HK-2 (cell line): ENCODE measurements around the gene C6orf141.

ENCODE experiments used
- DNase-seq: peaks from one replicate; pipeline ENCODE4 v3.0.0-alpha.2; 2018; ENCODE audit not compliant: unreplicated experiment

C6orf141 gene

DNA sequence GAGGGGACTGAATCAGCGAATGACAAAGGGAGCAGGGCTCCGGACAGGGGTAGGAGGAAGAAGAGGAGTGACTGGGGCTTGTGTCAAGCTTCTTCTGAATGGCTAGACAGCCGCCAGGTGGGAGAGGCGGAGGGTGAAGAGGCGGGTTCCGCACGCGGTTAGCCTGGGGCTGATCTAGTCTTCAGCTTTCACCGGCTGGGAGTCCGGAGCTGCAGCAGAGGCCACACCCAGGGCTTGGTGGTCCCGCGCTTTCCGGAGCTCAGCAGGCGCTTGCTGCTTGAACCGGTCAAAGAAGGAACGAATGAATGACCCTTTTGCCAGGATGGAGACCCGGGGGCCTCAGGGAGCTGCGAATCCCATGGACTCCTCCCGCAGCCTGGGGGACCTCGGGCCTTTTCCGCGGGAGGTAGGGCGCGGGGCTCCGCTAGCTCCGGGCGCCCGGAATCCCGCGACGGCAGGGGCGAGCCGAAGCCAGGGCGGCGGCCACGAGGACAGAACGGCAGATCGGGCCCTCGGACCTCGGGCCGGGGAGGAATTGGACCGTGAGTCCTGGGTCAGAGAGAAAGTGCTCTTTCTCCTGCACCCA, at the start of gene C6orf141:
C6orf141 (plus strand) TSS at position 177 of the 586 bp plus-strand sequence; CDS start at position 302, 125 bp downstream.
- DNase-seq: peak; percentile 6

DNA sequence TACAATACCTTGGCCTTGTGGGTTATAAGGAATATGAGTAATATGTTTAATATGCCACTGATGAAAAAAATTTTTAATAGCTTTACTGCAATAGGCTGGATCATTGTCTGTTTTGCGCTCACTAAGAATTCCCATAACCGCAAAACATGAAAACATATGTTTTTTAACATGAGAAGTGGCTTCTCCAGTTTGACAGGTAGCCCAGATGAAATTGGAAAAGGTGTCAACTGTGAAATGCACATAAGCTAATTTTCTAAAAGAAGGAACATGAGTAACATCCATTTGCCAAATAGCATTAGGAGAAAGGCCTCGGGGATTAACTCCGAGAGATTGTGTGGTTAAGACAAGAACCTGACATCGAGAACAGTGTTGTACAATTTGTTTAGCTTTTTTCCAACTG, 45.8 kb upstream of the C6orf141 start:
- DNase-seq: no peak

DNA sequence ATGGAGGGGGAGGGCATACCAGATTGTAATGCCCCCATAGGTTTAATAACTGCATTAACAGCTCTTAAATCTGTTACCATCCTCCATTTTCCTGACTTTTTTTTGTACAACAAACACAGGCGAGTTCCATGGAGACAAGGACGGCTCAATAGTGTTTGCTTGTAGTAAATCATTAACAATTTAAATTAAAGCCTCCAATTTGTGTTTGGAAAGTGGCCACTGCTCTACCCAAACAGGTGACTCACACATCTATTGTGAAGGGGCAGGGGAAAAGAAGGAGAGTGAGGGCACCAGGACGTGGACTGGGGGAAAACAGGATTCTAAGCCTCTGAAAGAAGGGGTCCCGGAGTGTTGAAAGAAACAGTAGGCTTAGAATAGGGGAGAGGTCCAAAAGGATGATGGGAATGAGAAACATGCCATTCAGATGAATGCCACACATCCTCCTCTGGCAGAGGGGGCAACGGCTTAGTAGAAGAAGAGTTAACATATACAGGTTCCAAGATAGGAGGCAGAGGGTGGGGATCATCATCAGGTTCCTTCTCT, 43.8 kb upstream of the C6orf141 start:
- DNase-seq: no peak

DNA sequence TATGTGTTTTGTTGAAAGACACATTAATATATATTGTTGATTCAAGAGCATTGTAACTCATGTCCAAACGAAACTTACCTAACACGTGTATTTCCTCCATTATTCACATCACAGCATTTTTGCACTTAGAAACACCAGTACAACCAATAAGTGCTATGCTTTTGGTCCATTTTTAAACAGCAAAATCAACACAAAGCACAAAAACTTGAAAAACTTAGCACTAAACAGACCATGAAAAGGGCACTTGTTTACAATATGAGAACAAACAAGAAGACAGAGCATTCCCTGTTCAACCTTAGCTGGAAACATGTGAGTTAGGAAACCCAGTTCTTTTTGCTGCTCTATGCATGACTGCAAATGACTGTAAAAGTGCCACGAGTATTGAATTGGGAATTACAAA, 41.1 kb upstream of the C6orf141 start:
- DNase-seq: no peak

DNA sequence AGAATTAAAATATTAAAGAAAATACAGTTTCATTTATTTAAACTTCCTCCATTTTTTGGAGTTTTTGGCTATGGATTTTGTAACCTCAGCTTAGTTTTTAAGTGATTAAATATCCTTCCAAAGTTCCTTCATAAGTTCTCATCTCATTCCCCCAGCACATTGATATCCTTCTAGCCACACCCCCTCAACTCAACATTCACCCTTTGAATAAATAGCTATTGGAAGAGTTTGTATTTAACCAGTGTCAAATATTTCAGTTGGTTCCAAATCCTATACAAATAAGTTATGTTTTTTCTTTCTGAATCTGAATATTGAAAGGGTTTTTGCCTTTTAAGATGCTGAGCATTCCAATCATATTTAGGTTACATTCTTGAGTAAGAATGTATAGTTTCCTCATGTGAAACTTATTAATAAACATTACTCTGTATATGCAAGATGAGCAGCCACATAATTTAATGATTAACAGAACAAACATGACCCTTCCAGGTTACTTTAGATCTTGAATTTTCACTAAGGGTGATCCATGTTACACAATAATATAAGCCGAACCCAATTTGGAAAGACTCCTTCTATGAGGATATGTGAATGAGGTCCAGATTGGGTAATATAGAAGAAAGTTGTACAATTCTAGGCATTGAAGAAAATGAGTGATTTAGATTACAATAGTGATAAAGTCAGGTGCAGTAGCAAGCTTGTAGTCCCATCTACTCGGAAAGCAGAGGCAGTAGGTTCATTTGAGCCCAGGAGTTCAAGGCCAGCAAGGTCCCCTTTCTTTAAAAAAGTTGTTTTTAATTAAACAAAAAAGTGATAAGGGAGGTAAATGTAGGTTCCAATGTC, 37.1 kb upstream of the C6orf141 start:
- DNase-seq: no peak

DNA sequence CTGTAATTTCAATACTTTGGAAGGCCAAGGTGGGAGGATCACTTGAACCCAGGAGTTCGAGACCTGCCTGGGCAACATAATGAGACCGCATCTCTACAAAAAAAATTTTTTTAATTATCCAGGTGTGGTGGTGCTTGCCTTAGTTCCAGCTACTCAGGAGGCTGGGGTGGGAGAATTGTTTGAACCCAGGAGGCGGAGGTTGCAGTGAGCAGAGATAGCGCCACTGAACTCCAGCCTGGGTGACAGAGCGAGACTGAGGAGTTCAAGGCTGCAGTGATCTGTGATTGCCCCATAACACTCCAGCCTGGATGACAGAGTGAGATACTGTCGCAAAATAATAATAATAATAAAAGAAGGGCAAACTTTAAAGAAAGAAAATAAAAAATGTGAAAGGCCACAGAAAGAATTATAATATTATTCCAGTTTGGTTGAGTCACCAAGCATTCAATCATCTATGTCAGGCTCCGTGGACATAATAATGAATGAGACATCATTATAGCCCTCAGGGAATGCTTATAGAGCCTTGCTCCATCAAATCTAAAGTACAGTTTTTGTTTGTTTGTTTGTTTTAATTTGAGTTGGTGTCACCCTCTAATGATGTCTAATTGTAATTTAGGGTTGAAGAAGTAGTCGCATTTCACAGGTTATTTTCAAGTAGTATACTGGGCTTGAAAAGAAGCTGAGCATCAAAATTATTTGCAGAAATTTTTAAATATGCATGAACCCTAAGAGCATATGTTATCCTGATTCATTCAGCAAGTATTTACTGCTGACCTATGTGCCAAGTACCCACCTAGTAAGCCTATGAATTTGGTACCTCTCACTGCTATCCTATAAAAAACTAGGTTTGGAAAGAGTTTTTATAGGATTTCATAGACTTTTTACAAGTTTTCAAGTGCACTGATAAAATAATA, 35.6 kb upstream of the C6orf141 start:
- no peak for DNase-seq

DNA sequence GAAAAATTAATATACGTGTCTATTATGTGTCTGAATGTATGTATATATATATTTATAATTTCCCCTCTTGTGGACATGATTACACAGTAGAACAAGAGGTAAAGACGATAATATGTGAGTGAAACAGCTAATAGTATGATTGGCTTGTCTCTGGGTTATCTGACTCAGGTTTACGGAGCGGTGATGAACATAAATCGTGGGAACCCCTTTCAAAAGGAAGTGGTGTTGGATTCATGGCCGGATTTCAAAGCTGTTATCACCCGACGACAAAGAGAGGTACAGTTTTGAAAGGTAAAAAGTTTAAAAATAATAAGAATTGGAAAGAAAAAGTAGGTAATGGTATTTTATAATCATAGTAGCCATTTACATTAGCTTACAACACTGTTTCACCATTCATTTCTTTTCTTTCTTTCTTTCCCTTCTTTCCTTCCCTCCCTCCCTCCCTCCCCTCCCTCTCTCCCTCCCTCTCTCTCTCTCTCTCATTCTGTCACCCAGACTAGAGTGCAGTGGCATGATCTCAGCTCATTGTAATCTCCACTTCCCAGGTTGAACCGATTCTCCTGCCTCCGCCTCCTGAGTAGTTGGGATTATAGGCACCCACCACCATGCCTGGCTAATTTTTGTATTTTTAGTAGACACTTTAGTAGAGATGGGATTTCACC, 34.9 kb upstream of the C6orf141 start:
- DNase-seq: no peak

DNA sequence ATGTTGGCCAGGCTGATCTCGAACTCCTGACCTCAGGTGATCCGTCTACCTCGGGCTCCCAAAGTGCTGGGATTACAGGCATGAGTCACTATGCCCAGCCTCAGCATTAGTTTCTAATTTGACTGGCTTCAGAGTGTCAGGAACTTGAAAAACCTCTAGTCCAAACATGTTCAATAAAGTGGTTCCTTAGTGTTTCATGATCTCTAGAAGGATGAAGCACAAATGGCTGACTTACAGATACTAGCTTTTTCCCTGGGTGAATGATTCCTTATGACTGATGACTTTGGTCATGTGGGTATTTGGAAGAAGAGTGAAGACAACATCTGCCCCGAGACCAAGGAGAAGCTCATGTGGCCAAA, 34.3 kb upstream of the C6orf141 start:
- no peak for DNase-seq

DNA sequence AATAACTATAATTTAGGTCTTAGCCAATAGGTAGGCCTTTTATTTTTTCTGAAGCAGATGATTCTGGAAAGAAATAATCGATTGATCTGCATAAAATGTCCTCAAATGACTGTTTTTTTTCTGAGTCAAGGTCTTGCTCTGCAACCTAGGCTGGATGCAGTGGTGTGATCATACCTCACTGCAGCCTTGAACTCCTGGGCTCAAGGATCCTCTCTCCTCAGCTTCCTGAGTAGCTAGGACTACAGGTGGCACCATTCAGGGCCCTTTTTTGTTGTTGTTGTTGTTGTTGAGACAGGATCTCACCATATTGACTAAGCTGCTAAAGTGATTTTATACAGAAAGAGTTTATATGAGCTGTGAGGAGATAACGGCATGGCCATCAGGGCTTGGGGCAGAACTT, 32.5 kb upstream of the C6orf141 start:
- DNase-seq: no peak

DNA sequence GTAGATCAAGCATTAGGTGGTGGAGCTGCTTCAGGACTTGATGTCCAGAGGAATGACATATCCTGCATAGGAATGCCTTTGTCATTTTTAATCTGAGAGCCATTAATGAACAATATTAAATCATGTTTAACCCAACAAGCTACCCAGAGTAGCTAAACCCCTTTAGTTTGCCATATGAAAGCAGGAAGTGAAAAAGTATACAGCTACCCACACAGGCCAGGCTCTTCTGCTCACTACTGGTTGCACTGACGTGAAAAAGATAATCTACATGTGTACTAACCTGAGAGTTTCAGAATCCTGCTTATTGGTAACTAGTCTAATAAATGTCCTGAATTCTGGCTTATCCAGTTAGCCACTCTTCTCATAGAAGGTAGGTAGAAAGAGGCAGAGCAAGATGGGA, 30.8 kb upstream of the C6orf141 start:
- DNase-seq: no peak

DNA sequence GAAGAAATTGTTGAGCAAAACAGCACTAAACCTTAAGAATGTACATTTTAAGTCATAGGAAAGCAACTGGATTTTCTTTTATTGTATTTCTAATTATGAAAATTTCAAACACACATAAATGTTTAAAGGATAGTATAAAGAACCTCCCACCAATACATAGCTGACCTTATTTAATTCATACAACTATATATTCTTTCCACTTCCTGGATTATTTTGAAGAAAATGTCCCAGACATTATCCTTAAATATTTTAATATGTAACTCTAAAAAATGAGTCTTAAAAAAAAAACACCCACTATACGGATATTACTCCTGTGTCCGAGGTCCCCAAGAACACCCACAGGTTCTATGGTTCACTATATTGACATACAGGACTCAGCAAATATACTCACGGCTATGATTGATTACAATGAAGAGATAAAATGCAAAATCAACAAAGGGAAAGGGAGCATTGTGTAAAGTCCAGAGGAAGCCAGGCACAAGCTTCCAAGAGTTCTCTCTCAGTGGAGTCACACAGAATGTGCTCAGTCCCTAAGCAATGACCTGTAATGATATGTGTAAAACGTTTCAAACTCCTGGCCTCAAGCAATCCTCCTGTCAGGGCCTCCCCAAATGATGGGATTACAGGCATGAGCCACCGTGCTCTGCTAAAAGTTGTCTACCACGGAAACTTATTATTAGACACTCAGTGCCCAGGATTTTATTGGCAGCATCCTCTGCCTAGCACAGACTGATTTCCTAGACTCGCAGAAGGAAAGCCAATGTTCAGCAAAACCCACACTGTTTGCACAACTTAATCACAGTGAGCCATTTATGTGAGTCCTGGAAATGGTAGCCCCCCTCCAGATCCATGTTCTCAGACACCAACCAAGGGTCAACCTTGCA, 27.5 kb upstream of the C6orf141 start:
- no peak for DNase-seq

DNA sequence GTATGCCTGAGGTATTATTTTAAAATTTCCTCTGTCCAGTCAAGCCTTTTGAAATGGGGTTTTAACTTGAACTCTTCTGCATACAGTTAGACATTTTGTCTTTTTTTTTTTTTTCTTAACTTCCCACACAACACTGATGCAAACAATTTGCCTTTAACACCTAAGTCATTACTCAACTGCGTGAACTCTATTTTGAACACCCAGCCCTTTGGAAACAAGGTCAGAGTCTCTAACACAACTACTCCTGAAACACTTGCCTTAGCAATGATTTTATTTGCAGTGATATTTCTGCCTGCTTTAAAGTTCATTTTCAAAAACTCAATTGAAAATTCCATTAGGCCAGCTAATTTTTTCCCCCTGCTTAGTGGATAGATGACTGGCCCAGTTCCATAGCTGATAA, 26.6 kb upstream of the C6orf141 start:
- no peak for DNase-seq

DNA sequence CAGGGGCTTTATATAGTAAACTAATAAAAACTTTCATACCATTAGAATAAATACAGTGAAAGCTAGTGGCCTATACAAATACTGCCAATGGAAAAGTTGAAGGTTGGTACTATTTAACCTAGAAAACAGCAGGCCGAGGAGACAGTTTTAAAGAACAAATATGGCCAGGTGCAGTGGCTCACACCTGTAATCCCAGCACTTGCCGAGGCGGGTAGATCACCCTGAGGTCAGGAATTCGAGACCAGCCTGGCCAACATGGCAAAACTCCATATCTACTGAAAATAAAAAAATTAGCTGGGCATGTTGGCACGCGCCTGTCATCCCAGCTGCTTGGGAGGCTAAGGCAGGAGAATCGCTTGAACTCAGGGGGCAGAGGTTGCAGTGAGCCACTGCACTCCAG, 25.9 kb upstream of the C6orf141 start:
- DNase-seq: no peak

DNA sequence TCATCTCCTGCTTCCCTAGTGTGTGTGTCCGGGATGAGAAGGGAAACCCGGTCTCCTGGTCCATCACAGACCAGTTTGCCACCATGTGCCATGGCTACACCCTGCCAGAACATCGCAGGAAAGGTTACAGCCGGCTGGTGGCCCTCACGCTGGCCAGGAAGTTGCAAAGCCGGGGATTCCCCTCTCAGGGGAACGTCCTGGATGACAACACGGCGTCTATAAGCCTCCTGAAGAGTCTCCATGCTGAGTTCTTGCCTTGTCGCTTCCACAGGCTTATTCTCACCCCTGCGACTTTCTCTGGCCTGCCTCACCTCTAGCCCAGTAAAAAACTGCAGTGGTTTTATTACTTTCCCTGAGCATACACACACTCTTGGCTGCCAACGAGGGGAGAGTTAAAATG, 23.9 kb upstream of the C6orf141 start:
- no peak for DNase-seq

DNA sequence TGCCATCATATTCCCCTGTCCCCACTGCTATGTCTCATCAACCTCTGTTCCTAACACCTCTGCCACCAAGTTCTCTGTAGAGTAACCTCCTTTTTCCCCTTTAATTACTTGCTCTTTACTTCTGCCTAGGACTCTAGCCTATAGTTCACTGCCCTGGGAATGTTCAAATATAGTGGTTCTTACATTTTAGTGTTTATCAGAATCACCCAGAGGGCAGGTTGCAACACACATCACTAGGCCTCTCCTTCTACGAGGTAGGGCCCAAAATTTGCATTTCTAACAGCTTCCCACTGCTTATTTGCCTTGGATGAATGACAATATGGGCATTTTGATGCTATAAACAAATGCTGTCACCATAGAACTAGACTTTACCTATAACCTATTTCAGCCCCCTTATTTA, 23.1 kb upstream of the C6orf141 start:
- DNase-seq: no peak

DNA sequence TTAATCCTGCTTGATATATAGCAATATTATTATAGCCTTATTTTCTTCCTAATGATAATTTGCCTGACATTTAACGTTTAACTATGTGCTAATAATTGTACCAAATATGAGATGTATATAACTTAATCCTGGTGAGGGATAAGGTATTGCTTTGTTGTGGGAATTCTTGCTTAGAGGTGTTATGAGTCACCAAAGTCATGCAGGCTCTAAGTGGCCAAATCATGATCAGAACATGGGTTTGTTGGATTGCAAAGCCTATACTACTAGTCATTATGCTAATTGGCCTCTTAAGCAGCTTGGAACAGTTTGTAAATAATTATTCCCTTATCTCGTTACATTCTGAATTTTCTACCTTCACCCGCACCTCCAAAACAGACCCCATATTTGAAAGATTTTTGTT, 21.9 kb upstream of the C6orf141 start:
- no peak for DNase-seq

DNA sequence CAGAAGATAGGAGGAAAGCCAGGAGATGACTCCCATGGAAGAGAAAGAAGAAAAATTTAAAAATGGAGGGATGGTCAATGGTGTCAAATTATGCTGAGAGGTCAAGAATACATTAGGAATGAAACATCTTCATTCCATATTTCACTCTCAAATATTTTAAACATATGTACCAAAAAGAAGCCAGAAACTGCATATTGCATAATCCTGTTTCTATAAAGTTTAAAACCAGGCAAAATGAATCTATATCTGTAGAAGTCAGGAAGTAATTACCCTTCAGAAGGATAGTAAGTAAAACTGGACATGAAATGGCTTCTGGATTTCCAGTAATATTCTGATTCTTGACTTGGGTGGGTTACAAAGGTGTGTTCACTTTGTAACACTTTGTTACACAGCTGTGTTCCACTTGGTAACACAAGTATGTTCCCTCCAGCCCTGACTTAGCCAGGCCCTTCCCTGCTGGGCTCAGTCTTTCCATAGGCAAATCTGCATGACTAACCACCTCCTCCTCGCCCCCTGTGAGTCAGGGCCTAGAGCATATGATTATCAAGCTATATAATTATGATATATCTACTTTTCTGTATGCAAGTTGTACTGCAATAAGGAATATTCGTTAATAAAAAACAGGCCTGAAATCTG, 20.2 kb upstream of the C6orf141 start:
- DNase-seq: no peak

DNA sequence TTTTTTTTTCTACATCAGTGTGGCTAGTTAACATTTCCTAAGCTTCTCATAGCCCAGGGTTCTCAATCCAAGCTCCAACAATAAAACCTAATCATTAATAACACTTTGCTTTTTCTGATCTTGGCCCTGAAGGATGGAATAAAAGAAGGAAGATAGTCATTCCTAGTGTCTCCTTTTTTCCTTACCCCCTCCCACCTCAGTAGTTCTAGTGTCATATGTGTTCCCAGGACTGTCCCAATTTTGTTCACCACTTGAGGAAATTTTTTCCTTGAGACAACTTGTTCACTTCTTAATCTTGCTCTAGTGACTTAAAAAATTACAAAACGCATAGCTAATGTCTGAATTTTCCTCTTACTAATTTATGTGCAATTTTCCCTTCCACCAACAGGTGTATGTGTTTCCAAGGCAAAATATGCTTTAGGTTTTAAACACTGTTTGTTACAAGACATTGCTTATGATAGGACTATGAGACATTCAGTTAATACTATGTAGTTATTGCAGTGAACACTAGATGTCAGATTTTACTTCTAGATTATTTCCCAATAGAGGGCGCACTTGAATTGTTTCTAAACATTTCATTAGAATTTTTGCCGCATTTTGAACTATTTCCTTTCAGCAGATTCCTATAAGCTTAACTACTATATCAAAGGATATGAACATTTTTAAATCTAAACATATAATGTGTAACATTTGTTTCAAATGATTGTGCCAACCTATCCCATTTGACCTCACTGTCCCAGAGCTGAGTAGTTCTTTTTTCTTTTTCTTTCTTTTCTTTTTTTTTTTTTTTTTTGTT, 18.5 kb upstream of the C6orf141 start:
- no peak for DNase-seq

DNA sequence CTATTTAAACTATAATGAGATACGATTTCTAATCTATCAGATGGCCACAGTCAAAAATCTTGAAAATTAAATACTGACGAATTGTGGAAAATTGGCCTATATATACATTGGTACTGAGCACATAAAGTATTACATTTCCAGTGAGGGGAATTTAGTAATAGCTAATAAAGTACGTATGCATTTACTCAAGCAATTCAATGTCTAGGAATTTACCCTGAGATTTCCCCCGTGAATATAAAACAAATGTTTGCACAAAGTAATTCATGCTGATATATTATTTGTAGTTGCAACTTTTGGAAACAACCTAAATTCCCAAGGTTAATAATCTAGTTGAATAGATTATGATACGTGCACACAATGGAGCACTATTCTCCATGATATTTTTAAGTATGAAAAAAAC, 14.7 kb upstream of the C6orf141 start:
- DNase-seq: no peak
